ENCODE measurements around the gene EDAR.

The EDAR gene

DNA sequence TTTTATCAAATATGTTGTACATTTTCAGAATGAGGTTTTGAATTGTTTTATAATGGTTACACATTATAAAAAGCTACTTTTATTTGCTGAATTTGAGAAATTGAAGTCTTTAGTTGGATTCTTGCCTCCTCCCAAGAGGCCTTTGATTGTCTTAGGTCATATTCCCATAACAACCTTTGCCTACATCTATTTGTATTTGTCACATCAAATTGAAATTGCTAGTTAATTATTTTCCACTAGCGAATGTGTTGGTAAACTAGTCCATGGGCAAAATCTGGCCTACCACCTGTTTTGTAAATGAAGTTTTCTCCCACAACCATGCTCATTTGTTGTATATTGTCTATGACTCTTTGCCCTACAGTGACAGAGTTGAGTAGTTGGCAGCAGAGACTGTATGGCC, 142.0 kb downstream of the EDAR start:
- DNase-seq: no peak

DNA sequence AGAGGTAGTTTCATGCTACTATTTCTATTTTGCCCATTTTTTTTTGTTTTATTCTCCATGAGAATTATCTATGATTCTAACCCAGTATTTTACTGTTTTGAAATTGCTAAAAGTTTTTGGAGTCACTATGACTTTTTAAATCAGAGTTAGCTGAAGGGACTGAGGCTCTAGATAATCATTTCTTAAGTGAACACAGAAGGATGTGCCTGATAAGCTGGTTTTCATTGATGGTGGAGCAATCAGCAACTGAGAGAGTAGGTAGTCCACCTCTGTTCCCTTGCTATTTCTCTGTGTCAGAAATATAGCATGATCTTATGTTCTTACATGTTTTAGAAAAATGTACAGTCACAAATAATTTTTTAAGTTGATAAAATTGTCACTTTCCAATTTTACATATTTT, 143.1 kb downstream of the EDAR start:
- no peak for DNase-seq
